ENCODE measurements around the gene ZCCHC2. TPM values are rescaled to one million over a fixed set of nuclear protein-coding genes. Genes with fewer than 3 reads are reported as not detected.

Gene ZCCHC2
- total RNA-seq, 1 donor, result 20.5 TPM

DNA sequence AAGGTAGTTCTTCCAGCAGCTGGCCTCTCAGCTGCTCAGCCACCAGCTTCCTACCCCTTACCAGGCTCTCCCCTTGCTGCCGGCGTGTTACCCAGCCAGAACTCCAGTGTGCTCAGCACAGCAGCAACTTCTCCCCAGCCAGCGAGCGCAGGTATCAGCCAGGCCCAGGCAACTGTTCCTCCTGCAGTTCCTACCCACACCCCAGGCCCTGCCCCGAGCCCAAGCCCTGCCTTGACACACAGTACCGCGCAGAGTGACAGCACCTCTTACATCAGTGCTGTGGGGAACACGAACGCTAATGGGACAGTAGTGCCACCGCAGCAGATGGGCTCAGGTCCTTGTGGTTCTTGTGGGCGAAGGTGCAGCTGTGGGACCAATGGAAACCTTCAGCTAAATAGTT lies 52.0 kb downstream of the ZCCHC2 start:
- DNase-seq (ENCODE audit: low read depth in 2 of 3, low spot score in 2 of 3), result no peak

DNA sequence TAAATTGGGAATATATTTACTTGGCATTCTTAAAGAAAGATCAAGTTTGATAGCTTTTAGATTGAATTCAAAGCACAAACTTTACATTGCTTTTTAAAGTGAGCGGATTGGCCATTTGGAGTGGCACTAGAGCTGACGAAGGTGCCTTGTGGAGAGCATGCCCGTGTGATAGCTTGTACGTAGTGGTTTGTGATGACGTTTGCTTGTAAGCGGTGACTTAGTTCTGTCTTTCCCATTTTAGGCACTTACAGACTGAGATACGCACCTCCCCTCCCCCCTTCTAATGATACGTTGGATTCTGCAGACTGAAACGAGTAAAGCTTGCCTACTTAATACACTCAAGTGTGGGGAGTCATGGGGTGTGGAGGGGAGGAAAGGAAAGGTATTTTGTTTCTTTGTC lies 53.4 kb downstream of the ZCCHC2 start:
- DNase-seq (ENCODE audit: low read depth in 2 of 3, low spot score in 2 of 3), result no peak

GRCh38 chr18:62576845-62577512 lies 54.2 kb downstream of the ZCCHC2 start:
- DNase-seq (ENCODE audit: low read depth in 2 of 3, low spot score in 2 of 3), result no peak

DNA sequence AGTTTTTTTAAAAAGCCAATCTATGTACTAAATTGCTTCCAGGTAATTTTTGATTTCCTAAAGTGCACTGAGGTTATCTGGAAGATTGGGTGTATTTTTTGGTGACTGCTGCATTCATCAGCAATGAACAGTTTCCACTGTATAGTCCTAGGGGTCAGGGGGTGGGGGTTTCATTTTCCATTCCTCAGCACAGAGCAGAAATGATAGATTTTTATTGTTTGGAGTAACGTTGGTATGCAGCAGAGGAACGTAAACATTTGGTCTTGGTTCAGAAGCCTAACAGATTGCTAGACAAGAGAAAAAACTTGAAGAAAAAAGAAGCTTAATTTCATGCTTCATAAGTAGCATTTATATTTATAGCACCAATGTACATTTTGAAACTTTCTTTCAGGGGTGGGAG lies 54.9 kb downstream of the ZCCHC2 start:
- no peak for DNase-seq (ENCODE audit: low read depth in 2 of 3, low spot score in 2 of 3)

GRCh38 chr18:62578980-62579511 lies 56.2 kb downstream of the ZCCHC2 start:
- DNase-seq (ENCODE audit: low read depth in 2 of 3, low spot score in 2 of 3), result no peak

DNA sequence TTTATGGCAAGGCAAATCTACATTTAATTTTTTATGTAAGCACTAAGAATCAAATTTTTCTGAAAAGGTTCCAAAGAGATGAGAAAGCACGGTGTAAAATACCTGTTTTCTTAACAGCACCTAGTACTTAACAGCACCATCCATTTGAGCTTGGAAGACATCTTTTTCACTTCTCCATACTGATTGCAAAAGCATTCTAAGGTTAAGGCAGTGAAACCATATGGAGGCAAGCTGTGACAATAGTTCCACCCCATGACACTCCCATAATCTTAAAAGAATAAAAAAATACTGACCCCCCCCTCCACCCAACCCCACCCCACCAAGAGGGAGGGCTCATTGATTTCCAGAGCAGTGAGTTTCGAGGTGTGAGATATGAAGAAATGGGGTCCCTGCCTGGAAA lies 60.6 kb downstream of the ZCCHC2 start:
- no peak for DNase-seq (ENCODE audit: low read depth in 2 of 3, low spot score in 2 of 3)

DNA sequence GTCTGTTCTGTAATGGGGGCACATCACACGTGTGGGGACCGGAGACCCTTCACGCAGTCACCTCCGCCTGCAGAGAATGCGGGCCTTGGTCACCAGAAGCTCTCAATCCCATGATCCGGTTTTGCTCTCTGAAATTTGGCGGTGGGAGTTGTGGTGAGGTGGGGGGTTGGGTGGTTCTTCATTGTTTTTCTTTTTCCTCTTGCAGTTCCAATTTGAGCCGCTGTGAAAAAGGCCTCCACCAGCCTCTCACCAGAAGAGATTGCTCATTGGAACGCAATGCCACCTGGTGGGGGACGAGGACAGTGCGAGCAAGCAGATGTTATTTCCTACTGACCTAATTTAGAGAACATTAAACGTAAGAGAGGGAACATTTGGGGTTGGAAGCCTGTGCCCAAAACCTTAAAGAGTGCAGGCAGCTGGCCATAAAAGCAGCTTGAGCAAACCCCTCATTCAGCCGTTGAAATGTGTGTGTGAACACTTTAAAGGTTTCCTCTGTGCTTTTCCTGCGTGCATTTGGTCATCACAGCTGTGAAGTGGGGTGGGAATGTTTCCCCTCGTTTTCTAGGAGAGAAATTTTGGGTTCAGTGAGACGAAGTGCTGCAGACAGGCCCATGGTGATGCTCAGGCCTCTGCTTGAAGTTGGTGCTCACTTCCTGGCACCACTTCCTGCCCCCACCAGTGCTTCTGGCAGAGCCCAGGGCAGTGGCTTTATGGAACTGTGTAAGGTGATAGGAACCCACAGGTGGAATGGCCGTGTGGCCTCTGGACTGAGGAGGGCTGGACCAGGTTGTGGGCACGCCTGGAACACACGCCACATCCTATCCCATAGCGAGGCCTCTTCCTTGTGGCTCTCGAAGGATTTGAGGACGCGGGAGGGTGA lies 61.7 kb downstream of the ZCCHC2 start:
- peak; percentile 57 to 96 (median 90) for DNase-seq (ENCODE audit: low read depth in 2 of 3, low spot score in 2 of 3)

GRCh38 chr18:62585274-62586150 lies 62.7 kb downstream of the ZCCHC2 start:
- DNase-seq (ENCODE audit: low read depth in 2 of 3, low spot score in 2 of 3), result no peak

- peak; percentile 13 to 79 (median 70) for DNase-seq (ENCODE audit: low read depth in 2 of 3, low spot score in 2 of 3)
Observed at GRCh38 chr18:62586151-62586774, 63.4 kb downstream of the ZCCHC2 start.

- DNase-seq (ENCODE audit: low read depth in 2 of 3, low spot score in 2 of 3), result no peak
Observed at GRCh38 chr18:62586781-62587487, 64.1 kb downstream of the ZCCHC2 start.

DNA sequence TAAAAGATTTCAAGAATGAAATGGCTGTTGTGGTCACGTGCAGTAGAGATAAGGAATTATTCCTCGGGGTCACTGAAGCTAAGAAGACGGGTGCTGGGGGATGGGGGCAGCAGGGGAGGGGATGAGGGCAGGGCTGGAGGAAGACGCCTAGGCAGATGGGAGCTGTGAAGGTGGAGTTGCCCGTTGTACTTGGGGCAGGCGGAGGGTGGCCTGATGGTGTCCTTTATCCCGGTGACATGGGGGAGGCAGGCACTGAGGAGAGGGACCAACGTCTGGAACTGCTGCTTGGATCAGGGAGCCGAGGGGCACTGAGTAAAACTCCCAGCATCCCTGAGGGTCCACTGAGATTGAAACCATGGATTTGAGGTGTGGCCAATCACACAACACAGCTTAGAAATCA lies 64.9 kb downstream of the ZCCHC2 start:
- no peak for DNase-seq (ENCODE audit: low read depth in 2 of 3, low spot score in 2 of 3)

DNA sequence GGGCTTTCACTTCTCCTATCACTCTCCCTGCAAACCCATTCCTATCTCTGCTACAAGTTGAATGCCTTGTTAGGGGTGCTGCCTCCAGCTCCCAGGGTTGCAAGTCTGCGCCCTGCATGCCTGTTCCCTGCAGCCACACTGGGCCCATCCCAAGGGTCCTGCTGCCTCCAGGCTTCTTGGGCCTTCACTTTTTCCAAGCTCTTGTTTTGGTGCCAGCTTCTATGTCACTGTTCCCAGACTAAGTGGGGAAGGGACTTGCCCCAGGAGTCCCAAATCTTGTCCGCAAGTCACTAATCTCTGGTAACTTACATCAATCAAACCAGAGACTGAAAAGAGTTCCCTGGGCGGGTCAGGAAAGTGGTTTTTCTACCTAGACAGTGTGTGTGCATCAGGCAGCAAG lies 65.4 kb downstream of the ZCCHC2 start:
- no peak for DNase-seq (ENCODE audit: low read depth in 2 of 3, low spot score in 2 of 3)

- DNase-seq (ENCODE audit: low read depth in 2 of 3, low spot score in 2 of 3), result no peak
Observed at GRCh38 chr18:62590799-62591590, 68.2 kb downstream of the ZCCHC2 start.

DNA sequence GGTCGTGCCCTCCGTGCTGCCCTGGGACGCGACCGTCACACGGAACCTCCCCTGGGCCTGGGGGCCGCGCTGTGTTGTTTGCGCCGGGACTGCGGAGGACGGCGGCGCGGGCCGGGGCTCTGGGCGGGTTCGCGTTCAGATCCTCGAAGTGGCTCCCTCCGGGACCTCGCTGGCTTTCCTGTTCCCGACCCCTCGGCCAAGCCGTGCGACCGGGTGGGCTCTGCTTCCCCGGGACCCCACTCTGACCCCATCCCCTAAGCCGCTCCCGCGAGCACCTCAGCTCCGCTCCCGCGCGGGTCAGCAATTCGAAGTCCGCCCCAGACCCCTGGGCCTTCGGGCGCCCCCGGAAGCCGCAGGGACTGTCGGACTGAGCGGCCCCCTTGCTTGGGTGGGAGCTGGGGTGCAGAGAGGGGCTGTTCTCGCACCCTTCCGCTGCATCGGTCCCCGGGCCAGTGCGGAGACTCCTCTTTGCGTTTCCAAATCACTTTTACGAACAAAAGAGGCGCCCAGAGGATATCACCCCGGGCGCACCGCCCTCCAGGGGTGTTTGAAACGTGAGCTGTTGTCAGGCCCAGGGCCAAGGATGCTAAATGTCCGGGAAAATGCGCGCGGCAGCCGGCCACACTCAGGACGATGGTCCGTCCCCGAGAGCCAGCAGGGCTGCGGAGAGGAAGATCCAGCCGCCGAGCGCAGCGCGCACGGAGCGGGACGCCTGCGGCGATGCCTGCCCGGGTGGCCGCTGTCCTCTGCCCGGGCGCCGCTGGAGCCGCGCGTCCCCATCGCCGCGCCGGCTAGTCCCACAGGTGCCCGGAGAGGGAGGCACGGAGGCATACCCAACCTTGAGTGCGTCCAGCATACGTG lies 73.5 kb downstream of the ZCCHC2 start:
- DNase-seq (ENCODE audit: low read depth in 2 of 3, low spot score in 2 of 3), result no peak

DNA sequence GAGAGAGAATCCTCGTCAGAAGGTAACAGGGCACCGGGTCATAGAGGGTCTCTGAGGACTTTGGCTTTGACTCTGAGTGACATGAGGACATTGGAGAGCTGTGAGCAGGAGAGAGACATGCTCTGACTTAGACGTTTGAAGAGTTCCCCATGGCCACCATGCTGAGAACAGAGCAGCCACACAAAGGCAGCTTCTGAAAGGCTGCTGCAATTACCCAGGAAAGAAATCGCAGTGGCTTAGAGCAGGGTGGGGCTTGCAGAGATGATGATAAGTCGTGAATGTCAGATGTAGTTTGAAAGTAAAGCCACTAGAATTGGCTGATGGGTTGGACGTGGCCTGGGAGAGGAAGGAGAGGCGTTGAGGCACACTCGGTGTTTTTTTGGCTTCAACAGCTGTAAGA lies 79.0 kb downstream of the ZCCHC2 start:
- DNase-seq (ENCODE audit: low read depth in 2 of 3, low spot score in 2 of 3), result no peak

GRCh38 chr18:62602706-62603105 lies 79.9 kb downstream of the ZCCHC2 start:
- no peak for DNase-seq (ENCODE audit: low read depth in 2 of 3, low spot score in 2 of 3)

DNA sequence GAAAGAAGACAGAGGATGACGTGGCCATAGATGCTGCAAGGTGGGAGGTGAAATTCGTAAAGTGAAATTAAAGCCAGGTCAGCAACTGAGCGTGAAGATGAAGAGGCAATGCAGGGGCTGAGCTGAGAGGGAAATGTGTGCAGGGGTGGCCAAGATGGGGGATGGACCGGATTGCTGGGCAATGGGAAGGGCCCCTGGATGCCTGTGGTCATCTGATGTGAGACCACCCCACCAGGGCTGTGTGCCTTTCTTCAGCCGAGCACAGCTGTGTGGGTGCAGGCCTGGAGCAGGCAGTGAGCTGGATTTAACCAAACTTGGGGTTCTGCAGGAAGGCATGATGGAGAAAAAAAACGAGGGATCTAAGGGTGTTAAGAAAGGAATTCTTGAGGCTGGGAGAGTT lies 80.4 kb downstream of the ZCCHC2 start:
- DNase-seq (ENCODE audit: low read depth in 2 of 3, low spot score in 2 of 3), result no peak

GRCh38 chr18:62603979-62604378 lies 81.2 kb downstream of the ZCCHC2 start:
- DNase-seq (ENCODE audit: low read depth in 2 of 3, low spot score in 2 of 3), result no peak

Data from hematopoietic multipotent progenitor cell (in vitro differentiated cells).